Vagina (tissue), 2 donors: ENCODE results near the gene DDA1. TPM values are rescaled to one million over a fixed set of nuclear protein-coding genes. Genes with fewer than 3 reads are reported as not detected.

Source experiments
- DNase-seq, 2 donors: peaks; one replicate each; pipeline ENCODE4 v3.0.0-alpha.2; 2017; ENCODE audit errors: extremely low spot score in 2 of 2
- H3K27ac ChIP-seq: fragments of 200-600 bp; sonication (generic); one replicate; pipeline ENCODE4 v1.5.1; 2019
- H3K27me3 ChIP-seq: fragments of 200-600 bp; sonication (generic); one replicate; pipeline ENCODE4 v1.5.1; 2019
- H3K36me3 ChIP-seq, 2 donors: fragments of 200-600 bp; sonication (generic); one replicate each; pipeline ENCODE4 v1.5.1; 2017 to 2019
- H3K4me1 ChIP-seq: fragments of 200-600 bp; sonication (generic); one replicate; pipeline ENCODE4 v1.5.1; 2019
- H3K4me3 ChIP-seq, 2 donors: fragments of 200-600 bp; sonication (generic); 1 replicate in 1 of 2; 2 replicates in 1 of 2; pipeline ENCODE4 v1.5.1; 2016 to 2019
- H3K9me3 ChIP-seq: fragments of 200-600 bp; sonication (generic); one replicate; pipeline ENCODE4 v1.5.1; 2019
- POLR2A ChIP-seq, 2 donors: fragments of 450-650 bp; IDR thresholded peaks; one replicate each; pipeline ENCODE4 v1.6.1; 2017; ENCODE audit warnings: antibody characterized with exemption in 2 of 2, mild to moderate bottlenecking in 2 of 2, moderate library complexity in 2 of 2
- POLR2AphosphoS5 ChIP-seq, 2 donors: sonication (generic); formaldehyde crosslinking; IDR thresholded peaks; one replicate each; pipeline ENCODE4 v1.9.0; 2017; ENCODE audit warnings: antibody characterized with exemption in 2 of 2, mild to moderate bottlenecking in 2 of 2, low read depth in 1 of 2; ENCODE audit not compliant: insufficient read depth in 1 of 2
- intact Hi-C: fragments of 100-400 bp; cut with DNase I; formaldehyde crosslinking; loops from one replicate; pipeline ENCODE4 v1.15.1; 2023
- total RNA-seq: library from RNA; depleted of rRNA; stranded (reverse); fragments of >200 nt; gene quantifications from one replicate; pipeline ENCODE4 v1.2.3, GENCODE V29; 2016
- TF ChIP-seq, protein P1 (sequence below), 3 experiments: fragments of 450-650 bp in 2 of 3; fragments of 200-600 bp in 1 of 3; sonication (generic) in 1 of 3; IDR thresholded peaks; one replicate each; pipeline ENCODE4 v1.5.1; 2017 to 2019; ENCODE audit warnings: antibody characterized with exemption in 3 of 3, mild to moderate bottlenecking in 2 of 3, moderate library complexity in 2 of 3

Gene DDA1
- total RNA-seq, 1 donor from 2014 or later, result 12.0 TPM

DNA sequence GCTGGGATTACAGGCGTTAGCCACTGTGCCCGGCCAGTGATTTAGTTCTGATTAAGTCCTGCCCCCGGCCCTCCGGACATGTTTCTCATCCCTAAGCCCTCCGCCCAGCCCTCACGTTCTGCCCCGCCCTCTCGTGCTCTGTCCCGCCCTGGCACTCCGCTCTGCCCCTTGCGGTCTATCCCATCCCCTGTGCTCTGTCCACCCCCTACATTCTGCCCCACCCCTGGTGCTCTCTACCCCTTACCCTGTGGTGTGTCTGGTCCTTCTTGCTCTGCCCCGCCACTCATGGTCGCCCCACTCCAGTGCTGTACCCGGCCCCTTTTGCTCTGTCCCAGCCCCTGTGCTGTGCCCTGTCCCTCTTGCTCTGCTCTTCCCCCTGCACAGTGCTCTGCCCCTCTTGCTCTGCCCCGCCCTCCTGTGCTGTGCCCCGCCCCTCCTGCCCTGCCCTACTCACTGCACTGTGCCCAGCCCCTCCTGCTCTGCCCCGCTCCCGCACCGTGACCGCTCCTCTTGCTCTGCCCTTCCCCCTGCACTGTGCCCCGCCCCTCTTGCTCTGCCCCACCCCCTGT lies 31.0 kb downstream of the DDA1 start:
- no peaks in the 10 kb centered on the region for H3K9me3 ChIP-seq
- no peak overlapping the region for H3K27ac ChIP-seq
- H3K4me3 ChIP-seq, result no peak overlapping the region
- peaks cover 38% of the 10 kb centered on the region for H3K4me1 ChIP-seq
- H3K27me3 ChIP-seq, result no peaks in the 10 kb centered on the region
- no peak for DNase-seq
- TF ChIP-seq POLR2AphosphoS5 (IDR thresholded peaks at IDR 0.05; ENCODE audit: insufficient read depth in 1 of 2, low read depth in 1 of 2), result no peak
- TF ChIP-seq, protein P1, sequence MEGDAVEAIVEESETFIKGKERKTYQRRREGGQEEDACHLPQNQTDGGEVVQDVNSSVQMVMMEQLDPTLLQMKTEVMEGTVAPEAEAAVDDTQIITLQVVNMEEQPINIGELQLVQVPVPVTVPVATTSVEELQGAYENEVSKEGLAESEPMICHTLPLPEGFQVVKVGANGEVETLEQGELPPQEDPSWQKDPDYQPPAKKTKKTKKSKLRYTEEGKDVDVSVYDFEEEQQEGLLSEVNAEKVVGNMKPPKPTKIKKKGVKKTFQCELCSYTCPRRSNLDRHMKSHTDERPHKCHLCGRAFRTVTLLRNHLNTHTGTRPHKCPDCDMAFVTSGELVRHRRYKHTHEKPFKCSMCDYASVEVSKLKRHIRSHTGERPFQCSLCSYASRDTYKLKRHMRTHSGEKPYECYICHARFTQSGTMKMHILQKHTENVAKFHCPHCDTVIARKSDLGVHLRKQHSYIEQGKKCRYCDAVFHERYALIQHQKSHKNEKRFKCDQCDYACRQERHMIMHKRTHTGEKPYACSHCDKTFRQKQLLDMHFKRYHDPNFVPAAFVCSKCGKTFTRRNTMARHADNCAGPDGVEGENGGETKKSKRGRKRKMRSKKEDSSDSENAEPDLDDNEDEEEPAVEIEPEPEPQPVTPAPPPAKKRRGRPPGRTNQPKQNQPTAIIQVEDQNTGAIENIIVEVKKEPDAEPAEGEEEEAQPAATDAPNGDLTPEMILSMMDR (IDR thresholded peaks at IDR 0.05), result no peak
- no peak for TF ChIP-seq POLR2A (IDR thresholded peaks at IDR 0.05)
- intact Hi-C loops, result no loop called here
- no peaks in the 10 kb centered on the region for H3K36me3 ChIP-seq

DNA sequence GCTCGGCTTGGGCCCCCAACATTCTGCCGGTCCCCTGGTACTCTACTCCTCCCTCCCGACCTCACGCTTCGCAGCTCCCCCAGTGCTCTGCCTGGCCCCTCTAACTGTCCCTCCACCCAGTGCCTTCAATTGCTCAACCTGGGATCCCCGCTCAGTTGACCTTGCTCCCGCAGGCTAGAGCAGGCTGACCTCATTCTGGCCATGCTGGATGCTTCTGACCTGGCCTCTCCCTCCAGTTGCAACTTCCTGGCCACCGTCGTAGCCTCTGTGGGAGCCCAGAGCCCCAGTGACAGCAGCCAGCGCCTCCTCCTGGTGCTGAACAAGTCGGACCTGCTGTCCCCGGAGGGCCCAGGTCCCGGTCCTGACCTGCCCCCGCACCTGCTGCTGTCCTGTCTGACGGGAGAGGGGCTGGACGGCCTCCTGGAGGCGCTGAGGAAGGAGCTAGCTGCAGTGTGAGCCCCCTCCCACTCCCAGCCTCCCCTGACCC lies 31.6 kb downstream of the DDA1 start:
- H3K4me1 ChIP-seq, result peaks cover 33% of the 10 kb centered on the region
- intact Hi-C loops, result no loop called here
- H3K27me3 ChIP-seq, result no peaks in the 10 kb centered on the region
- H3K36me3 ChIP-seq, result no peaks in the 10 kb centered on the region
- no peak for DNase-seq
- TF ChIP-seq, protein P1 (IDR thresholded peaks at IDR 0.05), result no peak
- TF ChIP-seq POLR2AphosphoS5 (IDR thresholded peaks at IDR 0.05; ENCODE audit: insufficient read depth in 1 of 2, low read depth in 1 of 2) (no peak), POLR2A (IDR thresholded peaks at IDR 0.05) (no peak)
- no peak overlapping the region for H3K4me3 ChIP-seq
- no peak overlapping the region for H3K27ac ChIP-seq
- H3K9me3 ChIP-seq, result no peaks in the 10 kb centered on the region

DNA sequence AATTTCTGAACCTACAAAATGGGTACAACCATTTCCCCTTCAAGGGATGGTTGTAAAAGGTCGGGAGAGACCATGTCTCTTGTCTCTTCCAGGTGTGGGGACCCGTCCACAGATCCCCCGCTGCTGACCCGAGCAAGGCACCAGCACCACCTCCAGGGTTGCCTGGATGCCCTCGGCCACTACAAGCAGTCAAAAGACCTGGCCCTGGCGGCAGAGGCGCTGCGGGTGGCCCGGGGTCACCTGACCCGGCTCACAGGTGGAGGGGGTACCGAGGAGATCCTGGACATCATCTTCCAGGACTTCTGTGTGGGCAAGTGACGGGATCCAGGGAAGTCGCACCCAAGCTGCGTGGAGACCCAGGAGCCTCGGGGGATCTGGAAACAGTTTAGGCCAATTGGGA lies 32.0 kb downstream of the DDA1 start:
- H3K4me3 ChIP-seq, result no peak overlapping the region
- H3K4me1 ChIP-seq, result peaks cover 28% of the 10 kb centered on the region
- H3K27me3 ChIP-seq, result no peaks in the 10 kb centered on the region
- no peaks in the 10 kb centered on the region for H3K36me3 ChIP-seq
- no peak overlapping the region for H3K27ac ChIP-seq
- TF ChIP-seq, protein P1 (IDR thresholded peaks at IDR 0.05), result no peak
- TF ChIP-seq POLR2A (IDR thresholded peaks at IDR 0.05) (no peak), POLR2AphosphoS5 (IDR thresholded peaks at IDR 0.05; ENCODE audit: insufficient read depth in 1 of 2, low read depth in 1 of 2) (no peak)
- no peak for DNase-seq
- intact Hi-C loops, result no loop called here
- H3K9me3 ChIP-seq, result no peaks in the 10 kb centered on the region

DNA sequence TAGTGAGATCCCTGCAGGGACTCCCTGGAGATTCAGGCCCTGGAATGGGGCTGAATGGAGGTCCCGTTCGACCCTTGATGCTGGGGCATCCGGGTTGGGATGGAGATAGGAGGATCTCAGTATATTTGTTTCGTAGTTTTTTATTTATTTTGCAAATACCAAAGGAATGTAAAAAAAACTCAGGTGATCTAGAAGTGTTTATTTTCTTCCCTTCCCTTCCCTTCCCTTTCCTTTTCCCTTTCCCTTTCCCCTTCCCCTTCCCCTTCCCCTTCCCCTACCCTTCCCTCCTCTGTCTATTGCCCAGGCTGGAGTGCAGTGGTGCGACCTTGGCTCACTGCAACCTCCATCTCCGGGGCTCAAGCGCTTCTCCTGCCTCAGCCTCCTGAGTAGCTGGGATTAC lies 32.5 kb downstream of the DDA1 start:
- Histone ChIP-seq H3K27me3 (no peaks in the 10 kb centered on the region), H3K36me3 (no peaks in the 10 kb centered on the region), H3K27ac (no peak overlapping the region), H3K4me1 (peaks cover 24% of the 10 kb centered on the region), H3K9me3 (no peaks in the 10 kb centered on the region), H3K4me3 (no peak overlapping the region)
- TF ChIP-seq, protein P1 (IDR thresholded peaks at IDR 0.05), result no peak
- TF ChIP-seq POLR2AphosphoS5 (IDR thresholded peaks at IDR 0.05; ENCODE audit: insufficient read depth in 1 of 2, low read depth in 1 of 2) (no peak), POLR2A (IDR thresholded peaks at IDR 0.05) (no peak)
- no peak for DNase-seq
- intact Hi-C loops, result no loop called here

DNA sequence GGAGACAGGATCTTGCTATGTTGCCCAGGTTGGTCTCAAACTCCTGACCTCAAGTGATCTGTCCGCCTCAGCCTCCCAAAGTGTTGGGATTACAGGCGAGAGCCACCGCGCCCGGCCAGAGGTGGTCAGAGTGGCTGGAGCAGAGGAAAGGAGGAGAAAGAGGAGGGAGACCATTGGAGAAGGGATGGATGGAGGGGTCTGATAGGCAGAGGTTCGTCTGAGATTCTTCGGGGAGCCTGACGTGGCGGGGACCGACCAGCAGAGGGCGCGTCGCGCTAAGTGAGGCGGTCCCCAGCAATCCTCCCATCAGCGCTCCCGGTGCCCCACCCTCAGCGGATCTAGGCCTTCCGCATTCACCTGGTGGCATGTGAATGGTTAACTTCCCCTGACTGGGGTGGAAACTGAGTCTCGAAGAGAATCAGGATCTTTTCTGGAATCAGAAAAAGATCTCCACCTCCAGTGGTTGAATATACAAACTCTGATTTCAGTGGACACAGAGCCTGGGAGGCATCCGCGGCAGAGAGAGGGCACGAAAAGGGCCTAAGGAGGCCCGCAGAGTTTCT lies 36.8 kb downstream of the DDA1 start:
- DNase-seq, result no peak
- Histone ChIP-seq H3K27me3 (no peaks in the 10 kb centered on the region), H3K4me3 (no peak overlapping the region), H3K4me1 (peaks cover 29% of the 10 kb centered on the region), H3K36me3 (no peaks in the 10 kb centered on the region), H3K9me3 (no peaks in the 10 kb centered on the region), H3K27ac (peak overlapping the region; percentile 14)
- TF ChIP-seq POLR2A (IDR thresholded peaks at IDR 0.05), result no peak
- TF ChIP-seq, protein P1 (IDR thresholded peaks at IDR 0.05), result peak; percentile 86 to 93 (median 91)
- peak in 1 of 2 donors; percentile 20 for TF ChIP-seq POLR2AphosphoS5 (IDR thresholded peaks at IDR 0.05; ENCODE audit: insufficient read depth in 1 of 2, low read depth in 1 of 2)
- intact Hi-C loops, result loop anchor here (2.0 kb wide), 1 partner anchor 39 kb away; no protein-coding TSS in a partner anchor
